PFSK-1 (cell line): Measurements from ENCODE around the gene LDAH.

Source experiments
- FOXP2 ChIP-seq: optimal IDR thresholded peaks from 2 replicates; pipeline ENCODE3; 2011; ENCODE audit warnings: borderline replicate concordance, control low read depth, inconsistent platforms; ENCODE audit not compliant: insufficient read depth; ENCODE audit errors: extremely low read length, extremely low read depth
- POLR2AphosphoS5 ChIP-seq: IDR thresholded peaks from 2 replicates; pipeline ENCODE4 v1.6.1; 2012; ENCODE audit warnings: low read depth, mild to moderate bottlenecking, control low read depth, low read length, moderate library complexity
- REST ChIP-seq, 2 experiments: IDR thresholded peaks; 2 replicates each; pipeline versions ENCODE4 v1.6.1 to v1.8.0; 2011 to 2012; ENCODE audit warnings: low read depth in 2 of 2, low read length in 2 of 2, control low read depth in 1 of 2, inconsistent platforms in 1 of 2, mild to moderate bottlenecking in 1 of 2, moderate library complexity in 1 of 2; ENCODE audit not compliant: insufficient read depth in 1 of 2
- SIN3A ChIP-seq: IDR thresholded peaks from 2 replicates; pipeline ENCODE4 v1.6.1; 2012; ENCODE audit warnings: mild to moderate bottlenecking, low read length, moderate library complexity, borderline replicate concordance; ENCODE audit not compliant: insufficient read depth
- TAF1 ChIP-seq: IDR thresholded peaks from 2 replicates; pipeline ENCODE4 v1.6.1; 2012; ENCODE audit warnings: low read length, control low read depth, borderline replicate concordance; ENCODE audit not compliant: insufficient read depth

Gene LDAH

DNA sequence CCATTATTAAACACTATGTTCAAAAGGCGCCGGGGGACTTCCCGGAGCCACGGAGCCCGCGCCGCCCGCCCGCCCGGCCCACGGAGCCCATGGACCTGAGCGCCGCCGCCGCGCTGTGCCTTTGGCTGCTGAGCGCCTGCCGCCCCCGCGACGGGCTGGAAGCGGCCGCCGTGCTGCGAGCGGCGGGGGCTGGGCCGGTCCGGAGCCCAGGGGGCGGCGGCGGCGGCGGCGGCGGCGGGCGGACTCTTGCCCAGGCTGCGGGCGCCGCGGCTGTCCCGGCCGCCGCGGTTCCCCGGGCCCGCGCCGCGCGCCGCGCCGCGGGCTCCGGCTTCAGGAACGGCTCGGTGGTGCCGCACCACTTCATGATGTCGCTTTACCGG lies 155.8 kb downstream of the LDAH start:
- TF ChIP-seq REST (IDR thresholded peaks at IDR 0.05; ENCODE audit: insufficient read depth in 1 of 2, low read depth in 2 of 2, low read length in 2 of 2) (no peak), TAF1 (no peak), POLR2AphosphoS5 (no peak), FOXP2 (no peak), SIN3A (no peak)

DNA sequence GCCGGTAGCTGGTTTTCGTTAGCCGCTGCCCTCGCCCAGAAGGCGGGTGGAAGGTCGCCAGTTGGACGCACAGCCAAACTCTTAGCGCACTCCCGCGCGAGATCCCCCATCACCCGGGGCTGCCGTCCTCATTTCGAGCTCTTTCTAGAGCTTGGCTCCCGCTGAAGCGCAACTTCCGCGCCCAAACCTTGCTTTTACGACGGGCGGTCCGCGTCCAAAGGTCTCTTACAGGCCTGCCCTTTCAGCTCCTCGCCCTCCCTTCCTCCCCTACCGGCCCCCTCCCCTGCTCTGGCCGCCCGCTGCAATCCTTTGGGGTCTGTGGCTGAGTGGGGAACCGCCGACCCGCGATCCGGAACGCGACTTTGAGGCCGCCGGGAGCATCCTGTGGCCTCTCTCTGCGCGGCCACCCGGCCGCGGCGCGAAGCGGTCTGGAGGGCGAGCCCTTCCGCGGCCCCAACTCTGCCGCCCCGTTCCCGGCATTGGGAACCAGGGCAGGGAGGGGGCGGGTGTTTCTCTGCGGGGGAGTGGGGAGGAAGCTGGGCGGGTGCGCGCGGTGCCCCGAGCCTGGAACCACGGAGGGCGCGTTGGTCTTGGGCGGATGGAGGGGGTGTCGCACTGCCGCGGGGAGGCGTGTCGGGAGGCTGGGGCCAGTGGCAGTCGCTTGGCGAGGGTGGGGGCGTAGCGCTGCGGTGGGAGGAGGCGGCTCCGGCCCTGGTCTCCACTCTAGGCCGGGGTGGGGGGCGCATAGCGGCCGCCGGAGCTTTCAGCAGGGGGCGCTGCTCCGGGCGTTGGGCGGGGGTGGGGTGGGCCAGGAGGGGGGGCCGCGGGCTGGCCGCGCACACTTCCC lies 156.4 kb downstream of the LDAH start, which contains the start of gene GDF7:
GDF7 (plus strand) TSS at position 841 of the 847 bp plus-strand sequence. CDS start 96 bp downstream, outside the sequence.
- TF ChIP-seq POLR2AphosphoS5 (no peak), FOXP2 (no peak), SIN3A (no peak), REST (IDR thresholded peaks at IDR 0.05; ENCODE audit: insufficient read depth in 1 of 2, low read depth in 2 of 2, low read length in 2 of 2) (no peak), TAF1 (no peak)

DNA sequence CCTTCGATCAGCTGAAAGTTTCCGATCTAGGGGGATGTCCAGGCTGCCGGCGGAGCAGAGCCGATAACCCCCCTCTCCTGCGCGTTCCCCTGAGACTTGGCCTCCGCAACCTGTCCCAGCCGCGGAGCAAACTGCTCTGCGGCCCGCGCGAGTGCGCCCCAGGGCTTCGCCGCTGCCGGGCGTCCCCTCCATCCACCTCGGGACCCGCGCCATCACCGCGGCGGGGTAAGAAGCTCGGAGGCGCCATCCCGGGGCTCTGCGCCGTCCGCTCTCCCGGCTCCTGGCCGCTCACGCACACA lies 156.9 kb downstream of the LDAH start:
- TF ChIP-seq REST (IDR thresholded peaks at IDR 0.05; ENCODE audit: insufficient read depth in 1 of 2, low read depth in 2 of 2, low read length in 2 of 2) = no peak
- TF ChIP-seq TAF1 = no peak
- no peak for TF ChIP-seq SIN3A
- TF ChIP-seq POLR2AphosphoS5 = no peak
- TF ChIP-seq FOXP2 = no peak

DNA sequence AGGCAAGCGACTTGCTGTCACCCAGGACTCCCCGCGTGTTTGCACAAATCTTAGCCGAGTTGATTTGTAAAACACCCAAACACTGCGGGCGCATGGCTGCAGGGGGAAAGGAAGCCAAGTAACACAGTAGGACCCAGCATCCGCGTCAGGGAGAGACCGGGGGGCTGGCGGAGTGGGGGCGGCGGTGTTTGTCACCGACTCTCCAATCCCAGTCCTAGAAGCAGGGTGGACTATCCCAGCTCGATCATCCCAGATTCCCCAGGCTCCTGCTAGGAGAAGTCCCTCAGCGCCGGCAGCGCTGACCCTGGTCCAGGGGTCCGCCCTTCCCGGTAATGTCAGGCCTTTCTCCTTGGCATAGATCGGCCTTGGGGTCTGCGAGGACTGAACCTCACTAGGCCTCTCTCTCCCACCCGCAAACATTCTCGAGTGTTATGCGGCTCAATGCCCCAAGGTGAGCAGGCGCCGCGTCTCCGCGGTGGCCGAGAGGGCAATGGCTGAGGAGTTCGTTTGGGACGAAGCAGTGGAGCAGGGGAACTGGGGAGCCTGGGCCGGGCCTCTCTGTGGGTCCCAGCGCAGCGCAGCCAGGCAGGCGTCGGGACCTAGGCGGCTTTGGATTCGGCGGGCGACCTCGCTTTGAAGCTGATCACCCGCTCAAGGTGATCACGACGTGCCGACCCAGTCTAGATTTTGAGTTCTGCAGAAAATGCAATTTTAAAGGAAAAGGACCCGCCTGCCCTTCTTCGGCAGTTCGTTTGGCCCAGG lies 157.5 kb downstream of the LDAH start:
- TF ChIP-seq REST (IDR thresholded peaks at IDR 0.05; ENCODE audit: insufficient read depth in 1 of 2, low read depth in 2 of 2, low read length in 2 of 2) (no peak), FOXP2 (no peak), POLR2AphosphoS5 (no peak), TAF1 (no peak), SIN3A (no peak)
